ENCODE data around the gene KRTAP5-5. TPM values are rescaled to one million over a fixed set of nuclear protein-coding genes. Genes with fewer than 3 reads are reported as not detected.

KRTAP5-5 gene, protein sequence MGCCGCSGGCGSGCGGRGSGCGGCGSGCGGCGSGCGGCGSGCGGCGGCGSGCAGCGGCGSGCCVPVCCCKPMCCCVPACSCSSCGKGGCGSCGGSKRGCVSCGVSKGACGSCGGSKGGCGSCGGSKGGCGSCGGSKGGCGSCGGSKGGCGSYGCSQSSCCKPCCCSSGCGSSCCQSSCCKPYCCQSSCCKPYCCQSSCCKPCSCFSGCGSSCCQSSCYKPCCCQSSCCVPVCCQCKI
- total RNA-seq (2021; fragmentation: NEBNext Ultra II Directional; extraction: Animal tissue kit (Norgen Biotek cat#: 25700)) (not detected in 2 replicates), polyA plus RNA-seq (2011; rRNA removed) (0.09 TPM in 1 of 2 replicates, not detected in the other), polyA minus RNA-seq (2011; rRNA and poly(A)+ RNA removed) (not detected in 2 replicates)
- not detected for polyA plus RNA-seq (2011; cell fraction: cytosol; rRNA removed)
- not detected for polyA plus RNA-seq (2011; cell fraction: nucleus; rRNA removed)
- polyA plus RNA-seq (2012, experiment 1 of 2) = not detected in 4 replicates
- polyA plus RNA-seq (2012, experiment 2 of 2) = not detected
- not detected for polyA plus RNA-seq (2013, experiment 1 of 2)
- not detected for polyA plus RNA-seq (2013, experiment 2 of 2)
- polyA minus RNA-seq (2011; cell fraction: cytosol; rRNA and poly(A)+ RNA removed) = not detected
- not detected for polyA minus RNA-seq (2011; cell fraction: nucleus; rRNA and poly(A)+ RNA removed)
- long read RNA-seq, experiment 1 = 0 reads
- long read RNA-seq, experiment 2 = 0 reads

DNA sequence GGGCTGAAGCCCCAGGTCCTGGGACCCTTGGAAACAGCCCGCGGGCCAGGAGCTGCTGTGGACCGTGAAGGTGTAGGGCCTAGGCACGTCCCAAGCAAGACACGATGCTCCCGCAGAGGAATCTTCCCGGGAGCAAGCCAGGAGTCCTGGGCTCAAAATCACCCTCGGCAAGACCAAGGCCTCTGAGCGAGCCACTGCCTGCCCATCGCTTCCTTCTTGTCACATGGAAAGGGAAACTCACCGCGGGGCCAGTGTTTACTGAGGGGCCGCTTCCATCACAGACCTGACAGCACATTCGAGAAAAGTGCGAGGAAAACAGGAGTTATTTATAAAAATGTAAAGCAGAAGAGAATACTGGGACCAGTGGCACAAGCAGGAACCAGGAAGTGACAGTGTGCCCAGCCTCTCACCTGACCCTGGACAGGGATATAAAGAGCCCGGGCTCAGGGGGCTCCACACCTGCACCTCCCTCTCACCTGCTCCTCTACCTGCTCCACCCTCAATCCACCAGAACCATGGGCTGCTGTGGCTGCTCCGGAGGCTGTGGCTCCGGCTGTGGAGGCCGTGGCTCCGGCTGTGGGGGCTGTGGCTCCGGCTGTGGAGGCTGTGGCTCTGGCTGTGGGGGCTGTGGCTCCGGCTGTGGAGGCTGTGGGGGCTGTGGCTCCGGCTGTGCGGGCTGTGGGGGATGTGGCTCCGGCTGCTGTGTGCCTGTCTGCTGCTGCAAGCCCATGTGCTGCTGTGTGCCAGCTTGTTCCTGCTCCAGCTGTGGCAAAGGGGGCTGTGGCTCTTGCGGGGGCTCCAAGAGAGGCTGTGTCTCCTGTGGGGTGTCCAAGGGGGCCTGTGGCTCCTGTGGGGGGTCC lies at the start of gene KRTAP5-5:
TSS of gene KRTAP5-5 (plus strand) at position 450 of the 860 bp plus-strand sequence. CDS start at position 516, 66 bp downstream.
- H3K4me2 ChIP-seq (ENCODE audit: insufficient read depth in 1 of 2, low read depth in 2 of 2, low read length in 2 of 2) = no peak within 1 kb of the TSS
- H3K36me3 ChIP-seq (ENCODE audit: control insufficient read depth in 2 of 4, insufficient read depth in 4 of 4, low read length in 3 of 4) = no peaks in the 10 kb centered on the region
- H3K14ac ChIP-seq (ENCODE audit: insufficient read length) = no peak within 1 kb of the TSS
- H2BK5ac ChIP-seq (ENCODE audit: low read depth, low read length) = no peak within 1 kb of the TSS
- peak within 1 kb of the TSS; percentile 72; the same call in 1 of the 2 replicates for H2BK15ac ChIP-seq (ENCODE audit: low read length)
- peak within 1 kb of the TSS; percentile 27; the same call in 1 of the 2 replicates for H2BK12ac ChIP-seq (ENCODE audit: low read depth, low read length)
- H3K23ac ChIP-seq (ENCODE audit: insufficient read length) = no peak within 1 kb of the TSS
- 0 out of 2 replicates have a peak within 1 kb of the TSS, but pooled peaks have one; percentile 9 for H4K8ac ChIP-seq (ENCODE audit: extremely low read depth, insufficient read depth, low read length)
- CTCF ChIA-PET (ENCODE audit: partially characterized antibody) = interaction anchor here (0.7 to 6.5 kb wide), 25 partner anchors 10 to 791 kb away, joined by 3 to 47 read pairs (median 4); partner anchors contain the start of gene KRTAP5-2
- no peak within 1 kb of the TSS for H3K27ac ChIP-seq (ENCODE audit: low read depth, low read length)
- H2BK120ac ChIP-seq (replicated peaks; ENCODE audit: low read depth, low read length) = no peak within 1 kb of the TSS
- H3K79me1 ChIP-seq (ENCODE audit: low read depth, low read length) = no peaks in the 10 kb centered on the region
- no peak within 1 kb of the TSS for H3K4me3 ChIP-seq (ENCODE audit: extremely low read depth in 1 of 4, insufficient read depth in 2 of 4, low read depth in 3 of 4, low read length in 4 of 4)
- no peaks in the 10 kb centered on the region for H3K23me2 ChIP-seq (ENCODE audit: low read depth, low read length)
- H3K4me1 ChIP-seq (replicated peaks in 1 of 4; ENCODE audit: control insufficient read depth in 3 of 4, insufficient read depth in 4 of 4, low read length in 3 of 4) = peaks cover 0 to 4% (median 1%) of the 10 kb centered on the region in 4 experiments; a peak in 4 of 7 replicates
- peak within 1 kb of the TSS; percentile 94 for H2AFZ ChIP-seq (ENCODE audit: low read length)
- H3K79me2 ChIP-seq (ENCODE audit: control insufficient read depth in 1 of 2, insufficient read depth in 2 of 2, low read length in 2 of 2) = no peaks in the 10 kb centered on the region
- POLR2A ChIA-PET (ENCODE audit: partially characterized antibody) = interaction anchor here (0.6 to 1.6 kb wide), 3 partner anchors 17 to 245 kb away, joined by 3 to 5 read pairs (median 4); no protein-coding TSS in a partner anchor
- H4K91ac ChIP-seq (replicated peaks; ENCODE audit: insufficient read length, low read length) = no peak within 1 kb of the TSS
- H3K27me3 ChIP-seq (replicated peaks in 1 of 4; ENCODE audit: control insufficient read depth in 3 of 4, extremely low read depth in 1 of 4, insufficient read depth in 3 of 4, low read length in 3 of 4) = peaks cover 0 to 16% (median 3%) of the 10 kb centered on the region in 4 experiments; a peak in 5 of 7 replicates
- H4K5ac ChIP-seq (ENCODE audit: insufficient read length, low read depth, low read length) = no peak within 1 kb of the TSS
- H3K56ac ChIP-seq (replicated peaks; ENCODE audit: insufficient read length, low read depth, low read length) = no peak within 1 kb of the TSS
- H3K9ac ChIP-seq (replicated peaks in 1 of 4; ENCODE audit: extremely low read depth in 1 of 4, low read depth in 3 of 4, low read length in 3 of 4) = no peak within 1 kb of the TSS
- FAIRE-seq (no peak), DNase-seq (ENCODE audit: low read depth in 1 of 2, low spot score in 2 of 2) (no peak)
- 85% methylated on average over 26 of the region's 26 CpGs; no CpG with 5 or more reads in 1 of the 2 experiments for WGBS, 2 experiments (ENCODE audit: extremely low coverage in 1 of 2, insufficient coverage in 1 of 2, insufficient read length in 1 of 2, insufficient replicate concordance in 2 of 2, low coverage in 1 of 2, low lambda C conversion rate in 2 of 2, missing lambda C conversion rate in 1 of 2)
- H2AK5ac ChIP-seq (ENCODE audit: low read depth, low read length) = no peak within 1 kb of the TSS
- peaks cover 0 to 2% of the 10 kb centered on the region in 2 experiments for H4K20me1 ChIP-seq (replicated peaks in 1 of 2; ENCODE audit: control insufficient read depth in 1 of 2, insufficient read depth in 2 of 2, low read length in 2 of 2)
- H3K18ac ChIP-seq (ENCODE audit: extremely low read depth, low read length) = 0 out of 2 replicates have a peak within 1 kb of the TSS, but pooled peaks have one; percentile 28
- no peak within 1 kb of the TSS for H3K4ac ChIP-seq (replicated peaks; ENCODE audit: insufficient read length, low read depth, low read length)
- H3K9me3 ChIP-seq (ENCODE audit: insufficient read depth in 2 of 2, low read depth in 1 of 2, low read length in 1 of 2) = no peaks in the 10 kb centered on the region
- no peak within 1 kb of the TSS for H2BK20ac ChIP-seq (ENCODE audit: low read length)
- TF ChIP-seq KDM4A (IDR thresholded peaks at IDR 0.05; ENCODE audit: low read depth, low read length, severe bottlenecking) (no peak), ASH2L (IDR thresholded peaks at IDR 0.05; ENCODE audit: low read length) (no peak), EP300 (IDR thresholded peaks at IDR 0.05; ENCODE audit: borderline replicate concordance in 1 of 2, low read depth in 2 of 2, low read length in 2 of 2) (no peak), RXRA (IDR thresholded peaks at IDR 0.05; ENCODE audit: insufficient read depth, low read depth, low read length) (no peak), KDM5A (IDR thresholded peaks at IDR 0.05; ENCODE audit: low read length) (no peak), RAD21 (IDR thresholded peaks at IDR 0.05 in 1 of 2, conservative IDR thresholded peaks at IDR 0.05 in 1 of 2; ENCODE audit: low read depth in 2 of 2, low read length in 2 of 2) (no peak)
- TF ChIP-seq, protein P1, sequence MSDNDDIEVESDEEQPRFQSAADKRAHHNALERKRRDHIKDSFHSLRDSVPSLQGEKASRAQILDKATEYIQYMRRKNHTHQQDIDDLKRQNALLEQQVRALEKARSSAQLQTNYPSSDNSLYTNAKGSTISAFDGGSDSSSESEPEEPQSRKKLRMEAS (IDR thresholded peaks at IDR 0.05) = no peak
